ENCODE measurements around the gene LRRFIP2.

Gene LRRFIP2

GRCh38 chr3:37025561-37026335 lies 148.6 kb downstream of the LRRFIP2 start:
- no peaks in the 10 kb centered on the region for H3K27me3 ChIP-seq (ENCODE audit: insufficient read depth, low read depth, severe bottlenecking)
- H3K4me3 ChIP-seq (ENCODE audit: low read depth, low read length), result no peak overlapping the region
- H3K9me3 ChIP-seq (ENCODE audit: severe bottlenecking), result peaks cover 3% of the 10 kb centered on the region
- H3K36me3 ChIP-seq, result peaks cover 54% of the 10 kb centered on the region
- TF ChIP-seq CTCF (IDR thresholded peaks at IDR 0.05; ENCODE audit: low read depth, low read length), result no peak
- DNase-seq, result no peak
- H3K27ac ChIP-seq, result no peak overlapping the region

DNA sequence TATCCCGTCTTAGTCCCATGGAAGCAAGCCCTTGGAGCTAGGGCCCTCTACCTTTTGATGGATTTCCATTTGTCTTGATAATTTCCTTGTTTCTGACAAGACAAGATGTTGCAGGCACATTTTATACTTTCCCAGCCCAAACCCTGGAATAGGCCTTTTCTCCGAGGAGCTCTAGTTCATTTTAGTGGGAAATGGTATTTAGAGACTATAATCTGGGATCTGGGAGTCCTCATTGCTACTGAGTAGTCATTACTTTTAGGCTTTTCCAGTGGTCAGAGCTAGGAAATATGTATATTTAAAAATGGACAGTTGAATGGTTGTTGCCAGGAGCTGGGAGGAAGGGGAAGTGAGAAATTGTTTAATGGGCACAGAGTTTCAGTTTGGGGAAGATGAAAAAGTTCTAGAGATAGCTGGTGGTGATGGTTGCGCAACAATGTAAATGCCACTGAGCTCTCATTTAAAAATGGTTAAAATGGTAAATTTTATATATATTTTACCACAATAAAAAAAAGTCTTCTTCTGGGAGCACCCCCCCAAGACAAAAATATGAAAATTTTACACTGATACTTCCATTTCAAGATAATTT lies 149.5 kb downstream of the LRRFIP2 start:
- Histone ChIP-seq H3K36me3 (peaks cover 59% of the 10 kb centered on the region), H3K27me3 (ENCODE audit: insufficient read depth, low read depth, severe bottlenecking) (no peaks in the 10 kb centered on the region), H3K27ac (no peak overlapping the region), H3K9me3 (ENCODE audit: severe bottlenecking) (peaks cover 3% of the 10 kb centered on the region), H3K4me3 (ENCODE audit: low read depth, low read length) (no peak overlapping the region)
- TF ChIP-seq CTCF (IDR thresholded peaks at IDR 0.05; ENCODE audit: low read depth, low read length), result no peak
- DNase-seq, result no peak

DNA sequence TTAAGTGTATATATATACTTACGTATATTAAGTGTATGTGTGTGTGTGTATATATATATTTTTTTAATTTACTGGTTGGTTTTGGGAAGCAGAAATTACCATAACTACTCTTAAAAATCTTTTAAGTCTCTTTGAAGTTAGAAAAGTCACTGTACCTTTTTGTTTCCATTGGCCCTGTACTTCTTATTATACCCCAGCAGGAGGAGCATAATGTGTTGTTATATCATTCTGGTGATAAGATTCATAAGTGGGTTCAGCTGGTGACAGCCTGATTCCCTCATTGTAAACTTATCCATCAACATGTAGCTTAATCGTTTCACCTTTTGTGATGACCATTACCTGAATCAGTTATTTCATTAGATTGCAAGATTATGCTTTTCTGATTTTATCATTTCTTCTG lies 150.3 kb downstream of the LRRFIP2 start:
- no peak overlapping the region for H3K27ac ChIP-seq
- peaks cover 59% of the 10 kb centered on the region for H3K36me3 ChIP-seq
- no peak for TF ChIP-seq CTCF (IDR thresholded peaks at IDR 0.05; ENCODE audit: low read depth, low read length)
- no peak overlapping the region for H3K4me3 ChIP-seq (ENCODE audit: low read depth, low read length)
- no peak for DNase-seq
- no peaks in the 10 kb centered on the region for H3K27me3 ChIP-seq (ENCODE audit: insufficient read depth, low read depth, severe bottlenecking)
- H3K9me3 ChIP-seq (ENCODE audit: severe bottlenecking), result peaks cover 3% of the 10 kb centered on the region

- H3K36me3 ChIP-seq, result peaks cover 59% of the 10 kb centered on the region
Observed at GRCh38 chr3:37017683-37018082, 156.7 kb downstream of the LRRFIP2 start.

GRCh38 chr3:37016903-37017302 lies 157.5 kb downstream of the LRRFIP2 start:
- no peak for TF ChIP-seq CTCF (IDR thresholded peaks at IDR 0.05; ENCODE audit: low read depth, low read length)
- Histone ChIP-seq H3K27ac (no peak overlapping the region), H3K36me3 (peaks cover 62% of the 10 kb centered on the region), H3K27me3 (ENCODE audit: insufficient read depth, low read depth, severe bottlenecking) (no peaks in the 10 kb centered on the region), H3K4me3 (ENCODE audit: low read depth, low read length) (no peak overlapping the region), H3K9me3 (ENCODE audit: severe bottlenecking) (no peaks in the 10 kb centered on the region)
- no peak for DNase-seq

More at GRCh38 chr3:37017683-37018082, 156.7 kb downstream of the LRRFIP2 start:
- no peak for DNase-seq
- Histone ChIP-seq H3K27ac (no peak overlapping the region), H3K4me3 (ENCODE audit: low read depth, low read length) (no peak overlapping the region), H3K27me3 (ENCODE audit: insufficient read depth, low read depth, severe bottlenecking) (no peaks in the 10 kb centered on the region), H3K9me3 (ENCODE audit: severe bottlenecking) (no peaks in the 10 kb centered on the region)
- TF ChIP-seq CTCF (IDR thresholded peaks at IDR 0.05; ENCODE audit: low read depth, low read length), result no peak

Measured in WERI-Rb-1 (cell line).